Measurements from ENCODE around the gene APBB2.

The APBB2 gene

DNA sequence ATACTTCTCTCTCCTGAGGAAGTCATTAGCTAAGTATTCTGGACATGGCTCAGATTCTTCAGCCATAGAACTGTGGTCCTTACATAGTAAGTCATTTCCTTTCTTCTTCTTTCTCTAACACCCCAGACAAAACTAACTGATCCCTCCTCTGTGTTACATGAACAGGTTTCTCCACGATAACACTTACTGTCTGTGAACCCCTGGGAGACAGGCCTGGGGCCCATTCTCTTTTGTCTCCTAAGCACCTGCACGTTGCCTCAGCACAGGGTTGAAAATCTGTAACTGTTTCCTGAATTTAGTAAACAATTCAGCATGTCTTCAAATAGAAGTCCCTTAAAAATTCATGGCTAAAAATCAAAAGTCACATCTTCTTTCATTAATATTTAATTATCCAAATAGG is 24.7 kb downstream of the APBB2 start:
- Histone ChIP-seq H3K27me3 (ENCODE audit: insufficient read depth, insufficient read length) (no peaks in the 10 kb centered on the region), H3K4me1 (ENCODE audit: insufficient read depth, insufficient read length) (no peaks in the 10 kb centered on the region), H3K9ac (ENCODE audit: insufficient read length, low read depth) (no peak overlapping the region), H3K36me3 (ENCODE audit: insufficient read depth, insufficient read length, low read length) (no peaks in the 10 kb centered on the region), H3K4me3 (ENCODE audit: insufficient read length, low read depth) (no peak overlapping the region), H3K9me3 (ENCODE audit: insufficient read depth, low read length) (no peaks in the 10 kb centered on the region)
- no peak for TF ChIP-seq SUZ12 (IDR thresholded peaks at IDR 0.05; ENCODE audit: extremely low read depth, insufficient read depth, insufficient read length)
- TF ChIP-seq YY1 (IDR thresholded peaks at IDR 0.05; ENCODE audit: insufficient read depth, insufficient read length), result no peak
- no peak for TF ChIP-seq ZNF274 (IDR thresholded peaks at IDR 0.05; ENCODE audit: low read depth, low read length)
- no peak for DNase-seq (ENCODE audit: low read depth, low spot score)

DNA sequence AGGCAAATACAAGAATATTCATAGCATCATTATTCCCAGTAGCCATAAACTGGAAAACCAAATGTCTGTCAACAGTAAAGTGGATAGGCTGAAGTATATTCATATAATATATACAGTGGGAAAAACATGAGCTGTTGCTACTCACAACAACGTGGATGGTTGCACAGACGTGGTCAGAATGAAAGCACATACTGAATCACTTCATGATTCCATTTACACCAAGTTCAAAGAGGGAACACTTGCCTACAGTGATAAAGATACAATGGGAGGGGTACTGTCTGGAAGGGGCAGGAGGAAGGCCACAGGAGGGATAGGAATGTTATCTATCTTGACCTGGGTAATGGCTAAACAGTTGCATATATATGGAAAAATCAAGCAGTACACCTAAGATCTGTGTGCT is 25.3 kb downstream of the APBB2 start:
- Histone ChIP-seq H3K9ac (ENCODE audit: insufficient read length, low read depth) (no peak overlapping the region), H3K9me3 (ENCODE audit: insufficient read depth, low read length) (no peaks in the 10 kb centered on the region), H3K36me3 (ENCODE audit: insufficient read depth, insufficient read length, low read length) (no peaks in the 10 kb centered on the region), H3K27me3 (ENCODE audit: insufficient read depth, insufficient read length) (no peaks in the 10 kb centered on the region), H3K4me3 (ENCODE audit: insufficient read length, low read depth) (no peak overlapping the region), H3K4me1 (ENCODE audit: insufficient read depth, insufficient read length) (no peaks in the 10 kb centered on the region)
- no peak for DNase-seq (ENCODE audit: low read depth, low spot score)
- TF ChIP-seq ZNF274 (IDR thresholded peaks at IDR 0.05; ENCODE audit: low read depth, low read length) (no peak), YY1 (IDR thresholded peaks at IDR 0.05; ENCODE audit: insufficient read depth, insufficient read length) (no peak), SUZ12 (IDR thresholded peaks at IDR 0.05; ENCODE audit: extremely low read depth, insufficient read depth, insufficient read length) (no peak)

DNA sequence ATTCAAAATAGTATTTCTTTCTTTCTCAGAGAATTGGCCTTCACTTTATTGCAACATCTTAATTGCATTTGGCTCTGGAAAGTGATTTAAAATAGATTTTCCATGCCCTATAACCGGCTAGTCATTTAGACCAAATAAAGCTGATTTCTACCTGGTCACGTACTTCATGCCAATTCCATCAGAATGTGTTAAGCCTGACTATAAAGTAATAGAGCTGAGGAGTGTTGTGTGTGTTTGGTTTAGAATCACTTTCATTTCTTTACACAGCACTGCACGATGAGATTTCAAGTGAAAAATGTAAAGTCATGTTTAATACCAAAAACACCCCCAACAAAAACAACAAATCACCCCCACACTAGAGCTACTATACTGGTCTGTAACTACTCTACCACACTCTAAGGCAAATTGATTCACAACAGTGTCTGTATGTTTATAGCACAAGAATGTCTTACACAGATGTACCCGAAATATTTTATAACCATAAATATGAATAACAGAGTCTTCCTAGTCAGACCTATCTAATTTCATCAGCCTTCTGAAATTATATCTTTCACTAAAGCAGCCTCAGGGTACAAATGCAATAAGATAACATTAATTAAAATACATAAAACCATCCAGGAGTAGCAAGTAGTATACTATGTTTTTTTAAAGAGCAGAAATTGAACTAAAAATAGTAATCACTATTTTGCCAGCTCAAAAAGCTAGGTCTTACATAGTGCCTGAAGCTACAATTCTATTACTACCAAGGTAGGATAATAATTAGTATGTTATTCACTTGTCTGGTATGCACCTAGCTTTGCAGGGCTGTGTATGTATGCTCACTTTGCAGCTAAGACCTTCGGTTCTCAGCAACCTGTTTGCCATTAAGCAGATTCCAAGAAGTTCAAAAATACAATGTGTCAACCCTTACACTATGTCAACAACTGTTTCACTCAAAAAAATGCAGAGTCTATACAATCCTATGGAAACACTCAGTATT is 28.4 kb downstream of the APBB2 start:
- H3K9ac ChIP-seq (ENCODE audit: insufficient read length, low read depth), result no peak overlapping the region
- H3K27me3 ChIP-seq (ENCODE audit: insufficient read depth, insufficient read length), result no peaks in the 10 kb centered on the region
- H3K4me3 ChIP-seq (ENCODE audit: insufficient read length, low read depth), result no peak overlapping the region

DNA sequence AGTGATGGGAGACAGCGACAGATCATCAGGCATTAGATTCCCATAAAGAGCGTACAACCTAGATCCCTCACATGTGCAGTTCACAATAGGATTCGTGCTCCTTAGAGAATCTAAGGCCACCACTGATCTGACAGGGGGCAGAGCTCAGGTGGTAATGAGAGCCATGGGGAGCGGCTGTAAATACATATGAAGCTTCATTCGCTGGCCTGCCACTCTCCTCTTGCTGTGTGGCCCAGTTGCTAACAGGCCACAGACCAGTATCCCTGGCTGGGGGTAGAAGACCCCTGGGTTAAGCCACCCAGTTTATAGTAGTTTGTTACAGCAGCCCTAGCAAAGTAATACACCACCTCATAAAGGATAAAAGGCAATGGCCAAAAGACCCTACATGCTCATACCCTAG is 30.3 kb downstream of the APBB2 start:
- no peak overlapping the region for H3K9ac ChIP-seq (ENCODE audit: insufficient read length, low read depth)
- no peak for DNase-seq (ENCODE audit: low read depth, low spot score)
- H3K4me3 ChIP-seq (ENCODE audit: insufficient read length, low read depth), result no peak overlapping the region
- no peaks in the 10 kb centered on the region for H3K36me3 ChIP-seq (ENCODE audit: insufficient read depth, insufficient read length, low read length)
- TF ChIP-seq YY1 (IDR thresholded peaks at IDR 0.05; ENCODE audit: insufficient read depth, insufficient read length) (no peak), SUZ12 (IDR thresholded peaks at IDR 0.05; ENCODE audit: extremely low read depth, insufficient read depth, insufficient read length) (no peak), ZNF274 (IDR thresholded peaks at IDR 0.05; ENCODE audit: low read depth, low read length) (no peak)
- H3K9me3 ChIP-seq (ENCODE audit: insufficient read depth, low read length), result no peaks in the 10 kb centered on the region
- no peaks in the 10 kb centered on the region for H3K27me3 ChIP-seq (ENCODE audit: insufficient read depth, insufficient read length)
- no peaks in the 10 kb centered on the region for H3K4me1 ChIP-seq (ENCODE audit: insufficient read depth, insufficient read length)

More for the DNA sequence above, 28.4 kb downstream of the APBB2 start:
- no peak for TF ChIP-seq SUZ12 (IDR thresholded peaks at IDR 0.05; ENCODE audit: extremely low read depth, insufficient read depth, insufficient read length)
- no peak for TF ChIP-seq ZNF274 (IDR thresholded peaks at IDR 0.05; ENCODE audit: low read depth, low read length)
- no peak for TF ChIP-seq YY1 (IDR thresholded peaks at IDR 0.05; ENCODE audit: insufficient read depth, insufficient read length)
- no peak for DNase-seq (ENCODE audit: low read depth, low spot score)
- Histone ChIP-seq H3K36me3 (ENCODE audit: insufficient read depth, insufficient read length, low read length) (no peaks in the 10 kb centered on the region), H3K9me3 (ENCODE audit: insufficient read depth, low read length) (no peaks in the 10 kb centered on the region), H3K4me1 (ENCODE audit: insufficient read depth, insufficient read length) (no peaks in the 10 kb centered on the region)

DNA sequence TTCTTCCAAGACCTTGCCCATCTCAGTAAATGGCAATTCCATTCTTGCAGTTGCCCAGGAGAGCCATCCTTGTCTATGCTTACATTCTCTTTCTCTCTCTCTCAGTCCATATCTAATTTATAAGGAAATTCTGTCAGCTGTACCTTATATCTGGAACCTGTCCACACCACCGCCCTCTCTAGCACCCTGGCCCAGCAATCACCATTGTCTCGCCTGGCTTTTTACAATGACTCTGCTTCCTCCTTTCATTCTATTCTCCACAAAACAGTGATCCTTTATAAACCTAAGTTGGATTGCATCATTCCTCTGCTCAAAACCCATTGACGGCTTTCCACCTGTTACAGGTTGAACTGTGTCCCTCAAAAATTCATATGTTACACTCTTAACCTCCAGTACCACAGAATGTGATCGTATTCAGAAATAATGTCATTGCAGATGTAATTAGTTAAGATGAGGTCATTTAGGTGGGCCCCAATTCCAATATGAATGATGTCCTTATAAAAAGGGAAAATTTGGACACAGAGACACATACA is 31.3 kb downstream of the APBB2 start:
- Histone ChIP-seq H3K4me1 (ENCODE audit: insufficient read depth, insufficient read length) (no peaks in the 10 kb centered on the region), H3K27me3 (ENCODE audit: insufficient read depth, insufficient read length) (no peaks in the 10 kb centered on the region), H3K4me3 (ENCODE audit: insufficient read length, low read depth) (no peak overlapping the region), H3K9me3 (ENCODE audit: insufficient read depth, low read length) (no peaks in the 10 kb centered on the region), H3K36me3 (ENCODE audit: insufficient read depth, insufficient read length, low read length) (no peaks in the 10 kb centered on the region), H3K9ac (ENCODE audit: insufficient read length, low read depth) (no peak overlapping the region)
- no peak for TF ChIP-seq ZNF274 (IDR thresholded peaks at IDR 0.05; ENCODE audit: low read depth, low read length)
- TF ChIP-seq SUZ12 (IDR thresholded peaks at IDR 0.05; ENCODE audit: extremely low read depth, insufficient read depth, insufficient read length), result no peak
- no peak for TF ChIP-seq YY1 (IDR thresholded peaks at IDR 0.05; ENCODE audit: insufficient read depth, insufficient read length)
- no peak for DNase-seq (ENCODE audit: low read depth, low spot score)

DNA sequence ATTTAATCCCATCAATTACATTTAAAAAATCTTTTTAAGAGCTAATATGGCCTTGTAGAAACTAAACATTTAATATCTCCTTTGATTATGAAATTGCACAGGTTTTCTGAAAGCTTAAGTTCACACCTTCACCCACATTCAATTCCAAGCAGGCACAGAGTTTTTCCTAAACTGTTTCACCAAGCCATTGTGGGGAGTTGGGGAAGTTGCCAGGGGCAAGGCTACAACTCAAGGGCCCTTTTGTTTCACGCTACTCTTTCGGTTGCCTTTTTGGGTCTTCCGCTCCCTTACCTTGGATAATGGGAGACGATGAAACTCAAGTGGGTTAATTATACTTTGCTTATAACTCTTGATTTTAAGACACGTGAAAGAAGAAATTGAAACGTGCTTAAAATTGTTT is 33.3 kb downstream of the APBB2 start:
- no peaks in the 10 kb centered on the region for H3K4me1 ChIP-seq (ENCODE audit: insufficient read depth, insufficient read length)
- H3K9ac ChIP-seq (ENCODE audit: insufficient read length, low read depth), result no peak overlapping the region
- no peaks in the 10 kb centered on the region for H3K9me3 ChIP-seq (ENCODE audit: insufficient read depth, low read length)
- H3K27me3 ChIP-seq (ENCODE audit: insufficient read depth, insufficient read length), result no peaks in the 10 kb centered on the region
- H3K36me3 ChIP-seq (ENCODE audit: insufficient read depth, insufficient read length, low read length), result no peaks in the 10 kb centered on the region
- no peak overlapping the region for H3K4me3 ChIP-seq (ENCODE audit: insufficient read length, low read depth)
- no peak for DNase-seq (ENCODE audit: low read depth, low spot score)
- TF ChIP-seq ZNF274 (IDR thresholded peaks at IDR 0.05; ENCODE audit: low read depth, low read length) (no peak), SUZ12 (IDR thresholded peaks at IDR 0.05; ENCODE audit: extremely low read depth, insufficient read depth, insufficient read length) (no peak), YY1 (IDR thresholded peaks at IDR 0.05; ENCODE audit: insufficient read depth, insufficient read length) (no peak)

DNA sequence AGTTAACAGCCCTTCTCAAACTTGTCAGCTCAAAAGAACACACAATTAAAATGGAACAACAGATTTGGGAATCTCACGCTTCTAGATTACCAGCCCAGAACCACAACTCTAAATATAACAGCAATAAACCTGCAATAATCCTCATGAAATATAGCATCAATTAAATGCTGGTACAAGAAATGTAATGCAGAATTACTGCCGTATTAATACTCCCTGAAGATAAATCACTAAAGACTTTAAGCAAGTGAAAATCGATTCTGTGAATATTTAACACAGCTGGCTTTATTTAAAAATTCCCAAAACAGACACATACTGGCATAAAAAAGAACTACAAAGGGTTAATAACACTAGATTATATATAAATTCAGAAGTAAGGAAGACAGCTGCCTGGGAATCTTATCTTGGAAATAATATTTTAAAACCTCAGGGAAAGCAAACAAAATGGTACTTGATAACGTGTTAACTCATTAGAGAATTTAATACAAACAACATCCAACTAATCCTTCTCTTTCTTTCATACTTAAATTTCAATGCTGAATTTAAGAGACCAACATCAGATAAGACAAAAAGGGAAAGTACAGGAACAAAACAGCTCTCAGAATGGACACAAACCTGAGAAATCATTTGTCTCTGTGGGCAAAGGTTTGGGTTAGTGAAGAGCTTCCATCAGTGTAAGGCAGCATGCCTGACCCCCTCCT is 34.7 kb downstream of the APBB2 start:
- Histone ChIP-seq H3K9ac (ENCODE audit: insufficient read length, low read depth) (no peak overlapping the region), H3K4me1 (ENCODE audit: insufficient read depth, insufficient read length) (no peaks in the 10 kb centered on the region), H3K9me3 (ENCODE audit: insufficient read depth, low read length) (no peaks in the 10 kb centered on the region), H3K27me3 (ENCODE audit: insufficient read depth, insufficient read length) (no peaks in the 10 kb centered on the region), H3K4me3 (ENCODE audit: insufficient read length, low read depth) (no peak overlapping the region), H3K36me3 (ENCODE audit: insufficient read depth, insufficient read length, low read length) (no peaks in the 10 kb centered on the region)
- TF ChIP-seq YY1 (IDR thresholded peaks at IDR 0.05; ENCODE audit: insufficient read depth, insufficient read length) (no peak), SUZ12 (IDR thresholded peaks at IDR 0.05; ENCODE audit: extremely low read depth, insufficient read depth, insufficient read length) (no peak), ZNF274 (IDR thresholded peaks at IDR 0.05; ENCODE audit: low read depth, low read length) (no peak)
- no peak for DNase-seq (ENCODE audit: low read depth, low spot score)
